Measurements from ENCODE around the gene NDUFAB1. TPM values are rescaled to one million over a fixed set of nuclear protein-coding genes. Genes with fewer than 3 reads are reported as not detected.
A peak's percentile ranks its signal among the peaks of the same experiment; 100 is the strongest.

NDUFAB1 gene
- polyA plus RNA-seq, 2 of the 4 experiments (the other 2 are of a cell fraction): 167 to 277 TPM

DNA sequence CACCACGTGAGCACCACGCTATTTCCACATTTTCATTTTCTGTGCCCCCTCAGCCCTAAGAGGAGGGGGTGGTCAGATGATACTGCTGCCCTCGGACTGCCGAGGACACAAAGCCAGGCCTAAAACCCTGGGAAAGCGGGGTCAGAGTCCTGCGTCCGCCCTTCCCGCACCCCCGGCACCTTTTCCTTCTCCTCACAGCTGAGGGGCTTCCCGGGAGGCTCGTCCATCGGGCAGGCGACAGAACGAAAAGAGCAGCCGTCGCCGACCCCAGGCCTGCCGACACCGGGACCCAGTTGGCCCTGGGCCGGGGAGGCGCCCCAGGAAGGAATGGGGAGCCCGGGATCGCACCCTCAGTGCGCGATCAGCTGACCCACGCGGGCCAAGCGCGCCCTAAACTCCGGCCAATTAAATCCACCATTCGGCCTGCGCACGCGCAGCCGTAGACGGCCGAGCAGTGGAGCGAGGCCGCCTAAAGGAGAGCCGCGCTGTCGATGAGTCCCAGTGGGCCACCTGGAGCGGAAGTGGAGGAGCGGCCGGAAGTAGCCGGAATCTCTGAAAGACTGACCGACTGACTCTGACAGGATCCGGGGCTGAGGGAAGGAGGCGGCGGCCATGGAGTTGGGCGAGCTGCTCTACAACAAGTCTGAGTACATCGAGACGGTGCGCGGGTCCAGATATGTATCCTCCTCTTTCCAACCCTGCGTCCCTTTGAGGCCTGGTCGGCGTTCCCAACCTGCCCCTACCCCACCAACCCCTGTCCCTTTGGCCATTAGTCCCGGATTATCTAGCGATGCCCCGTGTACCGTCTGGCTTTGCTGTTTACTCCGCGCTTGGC is 45.0 kb upstream of the NDUFAB1 start, which contains the start of the genes DCTN5 and PALB2 (continued):
- TF ChIP-seq, protein P1, sequence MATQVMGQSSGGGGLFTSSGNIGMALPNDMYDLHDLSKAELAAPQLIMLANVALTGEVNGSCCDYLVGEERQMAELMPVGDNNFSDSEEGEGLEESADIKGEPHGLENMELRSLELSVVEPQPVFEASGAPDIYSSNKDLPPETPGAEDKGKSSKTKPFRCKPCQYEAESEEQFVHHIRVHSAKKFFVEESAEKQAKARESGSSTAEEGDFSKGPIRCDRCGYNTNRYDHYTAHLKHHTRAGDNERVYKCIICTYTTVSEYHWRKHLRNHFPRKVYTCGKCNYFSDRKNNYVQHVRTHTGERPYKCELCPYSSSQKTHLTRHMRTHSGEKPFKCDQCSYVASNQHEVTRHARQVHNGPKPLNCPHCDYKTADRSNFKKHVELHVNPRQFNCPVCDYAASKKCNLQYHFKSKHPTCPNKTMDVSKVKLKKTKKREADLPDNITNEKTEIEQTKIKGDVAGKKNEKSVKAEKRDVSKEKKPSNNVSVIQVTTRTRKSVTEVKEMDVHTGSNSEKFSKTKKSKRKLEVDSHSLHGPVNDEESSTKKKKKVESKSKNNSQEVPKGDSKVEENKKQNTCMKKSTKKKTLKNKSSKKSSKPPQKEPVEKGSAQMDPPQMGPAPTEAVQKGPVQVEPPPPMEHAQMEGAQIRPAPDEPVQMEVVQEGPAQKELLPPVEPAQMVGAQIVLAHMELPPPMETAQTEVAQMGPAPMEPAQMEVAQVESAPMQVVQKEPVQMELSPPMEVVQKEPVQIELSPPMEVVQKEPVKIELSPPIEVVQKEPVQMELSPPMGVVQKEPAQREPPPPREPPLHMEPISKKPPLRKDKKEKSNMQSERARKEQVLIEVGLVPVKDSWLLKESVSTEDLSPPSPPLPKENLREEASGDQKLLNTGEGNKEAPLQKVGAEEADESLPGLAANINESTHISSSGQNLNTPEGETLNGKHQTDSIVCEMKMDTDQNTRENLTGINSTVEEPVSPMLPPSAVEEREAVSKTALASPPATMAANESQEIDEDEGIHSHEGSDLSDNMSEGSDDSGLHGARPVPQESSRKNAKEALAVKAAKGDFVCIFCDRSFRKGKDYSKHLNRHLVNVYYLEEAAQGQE (IDR thresholded peaks at IDR 0.05): no peak
- TF ChIP-seq HOXB13 (CRISPR knock-in tag; IDR thresholded peaks at IDR 0.05; ENCODE audit: low read depth) (no peak), MAFK (IDR thresholded peaks at IDR 0.05; ENCODE audit: partially characterized antibody) (no peak), NR3C1 (IDR thresholded peaks at IDR 0.05) (no peak), PHF8 (IDR thresholded peaks at IDR 0.05; ENCODE audit: borderline replicate concordance, low read depth) (peak; percentile 74), SREBF2 (IDR thresholded peaks at IDR 0.05) (no peak), ZNF302 (CRISPR knock-in tag; IDR thresholded peaks at IDR 0.05) (no peak), JUNB (IDR thresholded peaks at IDR 0.05) (no peak), ZSCAN20 (CRISPR knock-in tag; IDR thresholded peaks at IDR 0.05) (no peak), RAD21 (conservative IDR thresholded peaks at IDR 0.05 in 1 of 2, IDR thresholded peaks at IDR 0.05 in 1 of 2) (no peak), EHF (CRISPR knock-in tag; IDR thresholded peaks at IDR 0.05) (no peak), GATA3 (IDR thresholded peaks at IDR 0.05; ENCODE audit: borderline replicate concordance) (no peak; the same call in 1 of the 2 replicates)
- TF ChIP-seq, protein P2, sequence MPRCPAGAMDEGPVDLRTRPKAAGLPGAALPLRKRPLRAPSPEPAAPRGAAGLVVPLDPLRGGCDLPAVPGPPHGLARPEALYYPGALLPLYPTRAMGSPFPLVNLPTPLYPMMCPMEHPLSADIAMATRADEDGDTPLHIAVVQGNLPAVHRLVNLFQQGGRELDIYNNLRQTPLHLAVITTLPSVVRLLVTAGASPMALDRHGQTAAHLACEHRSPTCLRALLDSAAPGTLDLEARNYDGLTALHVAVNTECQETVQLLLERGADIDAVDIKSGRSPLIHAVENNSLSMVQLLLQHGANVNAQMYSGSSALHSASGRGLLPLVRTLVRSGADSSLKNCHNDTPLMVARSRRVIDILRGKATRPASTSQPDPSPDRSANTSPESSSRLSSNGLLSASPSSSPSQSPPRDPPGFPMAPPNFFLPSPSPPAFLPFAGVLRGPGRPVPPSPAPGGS (IDR thresholded peaks at IDR 0.05): peak; percentile 59; the same call in 1 of the 3 replicates

DNA sequence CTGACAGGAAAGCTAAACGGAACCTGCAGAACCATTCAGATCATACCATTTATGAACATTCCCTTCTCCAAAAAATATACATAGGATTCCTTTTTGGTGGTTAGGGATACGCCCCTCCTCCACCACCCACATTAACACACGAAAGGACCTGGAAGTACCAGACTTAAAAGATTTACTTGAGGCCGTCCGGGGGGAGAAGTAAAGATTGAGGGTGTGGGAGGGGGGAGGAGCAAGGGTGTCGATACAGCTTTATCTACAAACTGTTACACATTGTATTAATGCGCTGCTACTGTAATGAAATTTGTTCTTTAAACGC is 44.5 kb upstream of the NDUFAB1 start:
- Histone ChIP-seq H3K4me3 (peak overlapping the region; percentile 84), H3K27ac (peak overlapping the region; percentile 79 to 97), H3K4me2 (peak overlapping the region; percentile 99), H3K9me3 (no peaks in the 10 kb centered on the region), H3K4me1 (peaks cover 16% of the 10 kb centered on the region; the same call in 2 of the 3 replicates)
- FAIRE-seq (no peak), DNase-seq (ENCODE audit: low read depth in 1 of 2, low spot score in 1 of 2) (peak in 1 of 2 experiments; percentile 34), ATAC-seq (no peak; a peak in 1 of 6 replicates)
- under 1% methylated on average over 8 of the region's 8 CpGs for WGBS (ENCODE audit: missing lambda C conversion rate)
- POLR2A ChIA-PET: no interaction called here
- CTCF ChIA-PET: interaction anchor here (0.7 to 1.5 kb wide), 3 partner anchors 10 to 31 kb away, joined by 3 to 4 read pairs (median 3); no protein-coding TSS in a partner anchor
- no peak for TF ChIP-seq TP53 (CRISPR knock-in tag; IDR thresholded peaks at IDR 0.05)
- no peak for TF ChIP-seq CHD4 (IDR thresholded peaks at IDR 0.05; ENCODE audit: borderline replicate concordance)

DNA sequence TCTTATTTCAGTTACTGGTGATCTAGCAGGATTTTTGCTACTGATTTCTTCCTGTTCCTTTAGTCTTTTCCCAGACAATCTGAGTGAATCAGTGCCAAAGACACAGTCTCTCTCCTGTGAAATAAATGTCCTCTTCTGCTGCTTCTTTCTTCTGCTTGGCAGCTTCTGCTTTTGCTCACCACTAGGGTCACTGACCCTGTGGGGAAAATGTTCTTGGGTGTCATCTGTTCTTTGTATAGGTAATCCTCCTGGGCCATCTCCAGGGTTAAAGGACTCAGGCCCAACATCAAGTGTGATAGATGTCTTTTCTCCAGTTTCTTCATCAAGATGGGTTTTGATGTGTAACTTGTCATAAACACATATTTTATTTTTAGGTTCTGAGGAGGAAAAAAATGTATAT is 39.8 kb upstream of the NDUFAB1 start:
- no peak for FAIRE-seq

More for the DNA sequence above, 39.8 kb upstream of the NDUFAB1 start:
- H3K9me3 ChIP-seq: no peaks in the 10 kb centered on the region
- H3K27ac ChIP-seq: no peak overlapping the region
- H3K4me1 ChIP-seq: peaks cover 7% of the 10 kb centered on the region; the same call in 2 of the 3 replicates
- 0 out of 6 replicates have a peak, but pooled peaks of 1 of the 2 experiments have one; percentile 39 for ATAC-seq
- ChIA-PET POLR2A (no interaction called here), CTCF (no interaction called here)
- DNase-seq (ENCODE audit: low read depth in 1 of 2, low spot score in 1 of 2): no peak
- TF ChIP-seq, protein P3, sequence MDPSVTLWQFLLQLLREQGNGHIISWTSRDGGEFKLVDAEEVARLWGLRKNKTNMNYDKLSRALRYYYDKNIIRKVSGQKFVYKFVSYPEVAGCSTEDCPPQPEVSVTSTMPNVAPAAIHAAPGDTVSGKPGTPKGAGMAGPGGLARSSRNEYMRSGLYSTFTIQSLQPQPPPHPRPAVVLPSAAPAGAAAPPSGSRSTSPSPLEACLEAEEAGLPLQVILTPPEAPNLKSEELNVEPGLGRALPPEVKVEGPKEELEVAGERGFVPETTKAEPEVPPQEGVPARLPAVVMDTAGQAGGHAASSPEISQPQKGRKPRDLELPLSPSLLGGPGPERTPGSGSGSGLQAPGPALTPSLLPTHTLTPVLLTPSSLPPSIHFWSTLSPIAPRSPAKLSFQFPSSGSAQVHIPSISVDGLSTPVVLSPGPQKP (IDR thresholded peaks at IDR 0.05; ENCODE audit: low read depth, low read length): no peak
- TF ChIP-seq HDAC2 (IDR thresholded peaks at IDR 0.05) (no peak), NFE2L2 (conservative IDR thresholded peaks at IDR 0.05; ENCODE audit: low read length) (no peak), RFX5 (IDR thresholded peaks at IDR 0.05) (no peak), HEYL (CRISPR knock-in tag; IDR thresholded peaks at IDR 0.05) (no peak), NPAS2 (CRISPR knock-in tag; IDR thresholded peaks at IDR 0.05; ENCODE audit: borderline replicate concordance) (no peak)
- no peak overlapping the region for H3K4me3 ChIP-seq
- H3K4me2 ChIP-seq: no peak overlapping the region
